EL (cell line): Measurements from ENCODE around the gene GPR87.
A peak's percentile ranks its signal among the peaks of the same experiment; 100 is the strongest.

Experiments used
- DNase-seq: peaks from one replicate; pipeline ENCODE4 v3.0.0-alpha.2; 2016

The GPR87 gene

GRCh38 chr3:151316267-151316991, at the start of gene GPR87:
Gene GPR87, minus strand, starts transcription at chr3:151316820. Its CDS starts 16,720 bp downstream, at chr3:151300100.
- peak; percentile 41 for DNase-seq

DNA sequence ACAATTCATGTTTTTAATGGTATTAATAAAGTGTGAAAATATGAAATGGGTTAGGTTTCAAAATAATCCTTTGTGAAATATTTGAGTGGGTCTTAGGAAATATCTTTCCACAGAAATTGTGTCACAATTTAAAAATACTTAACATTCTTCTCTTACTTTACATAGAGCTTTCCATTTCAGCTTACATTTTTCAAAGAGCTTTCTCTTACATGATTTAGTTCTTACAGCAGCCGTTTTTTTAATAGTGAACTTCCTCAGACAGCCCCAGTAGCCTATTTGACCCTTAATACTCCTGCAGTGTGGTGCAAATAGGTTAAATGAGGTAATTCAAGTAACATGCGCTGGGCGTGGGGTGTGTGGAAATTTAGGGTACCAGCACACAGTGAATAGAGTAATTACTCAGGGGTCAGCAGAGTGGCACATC, 46.1 kb upstream of the GPR87 start:
- no peak for DNase-seq

DNA sequence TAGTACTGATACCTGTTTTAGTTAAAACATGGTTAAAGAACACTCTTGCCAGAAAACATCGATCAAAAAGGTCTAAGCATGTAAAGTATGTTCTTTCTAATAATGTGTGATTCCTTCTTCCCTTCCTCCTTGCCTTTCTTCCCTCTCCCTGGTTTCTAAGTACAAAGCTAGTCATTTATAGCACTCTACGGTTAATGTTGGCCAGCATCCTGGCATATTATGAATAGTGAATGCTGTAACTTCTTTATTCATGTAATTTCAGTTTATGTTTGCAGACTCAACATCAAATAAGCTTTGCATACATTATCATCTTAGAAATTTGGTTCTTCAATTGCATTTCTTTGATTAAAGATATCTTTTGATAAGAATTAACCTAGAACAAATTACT, 40.8 kb upstream of the GPR87 start:
- DNase-seq, result no peak

DNA sequence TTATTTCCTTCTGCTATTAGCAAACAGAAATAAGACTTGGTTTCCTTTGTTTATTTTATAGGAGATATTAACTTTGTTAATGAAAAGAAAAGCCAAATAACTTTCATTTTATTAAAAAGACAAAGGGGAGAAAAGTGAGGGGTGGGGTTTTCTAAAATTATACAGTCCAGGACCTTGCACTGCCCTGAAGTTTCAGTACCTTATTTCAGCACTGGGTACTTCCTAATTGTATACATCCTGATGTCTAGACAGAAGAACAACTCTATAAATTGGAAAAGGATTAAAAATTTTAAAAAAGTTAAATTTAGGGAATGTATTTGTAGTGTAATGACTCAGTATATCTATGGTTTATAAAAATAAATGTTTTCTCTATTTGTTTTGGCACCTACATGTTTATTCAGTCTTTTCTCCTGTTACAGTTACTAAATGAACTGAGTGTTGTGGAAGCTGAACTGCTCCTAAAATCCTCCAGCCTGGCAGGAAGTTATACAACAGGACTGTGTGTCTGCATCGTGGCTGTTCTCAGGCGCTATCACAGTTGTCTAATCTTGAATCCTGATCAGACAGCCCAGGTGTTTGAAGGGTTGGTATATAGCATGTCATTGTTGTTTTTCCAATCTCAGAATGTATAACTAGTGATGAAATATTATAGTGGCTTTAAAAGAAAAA, 40.3 kb upstream of the GPR87 start:
- DNase-seq, result no peak

- no peak for DNase-seq
Observed at GRCh38 chr3:151351648-151352047, 35.0 kb upstream of the GPR87 start.

DNA sequence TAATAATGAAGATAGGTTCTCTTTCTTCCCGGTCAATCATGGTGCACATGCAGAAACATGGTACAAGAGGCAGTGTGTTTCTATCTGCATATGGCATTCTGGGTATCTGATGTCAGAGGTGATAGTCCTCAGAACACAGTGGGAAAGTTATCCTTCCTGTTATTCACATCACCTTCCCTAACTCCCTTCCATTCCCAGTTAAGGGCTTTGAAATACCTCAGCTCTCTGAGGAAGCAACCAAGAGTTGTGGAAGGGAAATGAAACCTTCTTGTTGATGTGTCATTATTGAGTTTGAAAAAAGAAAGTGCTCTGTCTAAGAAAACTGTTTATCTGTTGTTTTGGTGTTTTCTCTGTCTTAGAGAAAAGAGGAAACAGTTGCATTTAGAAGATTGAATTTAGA, 34.6 kb upstream of the GPR87 start:
- DNase-seq, result no peak

- DNase-seq, result no peak
Observed at GRCh38 chr3:151350656-151351055, 34.0 kb upstream of the GPR87 start.

DNA sequence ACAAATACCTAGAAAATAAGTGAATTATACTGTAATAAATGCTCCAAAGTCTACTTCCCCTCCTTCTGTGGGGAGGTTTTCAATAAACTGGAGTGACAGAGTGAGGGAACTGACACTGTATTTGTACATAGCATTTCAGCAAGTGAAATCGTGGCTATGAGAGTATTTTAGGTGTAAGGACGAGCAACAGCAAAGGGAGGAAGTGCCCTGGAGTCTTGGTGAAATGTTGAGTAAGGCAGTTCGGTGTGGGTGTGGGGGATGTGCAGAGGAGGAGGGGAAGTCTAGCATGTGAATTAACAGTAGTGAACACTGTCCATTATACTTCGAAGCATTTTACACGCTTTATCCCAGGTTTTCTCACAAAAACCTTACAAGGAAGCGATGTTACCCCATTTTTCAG, 30.8 kb upstream of the GPR87 start:
- DNase-seq, result no peak

GRCh38 chr3:151346292-151346691, 29.7 kb upstream of the GPR87 start:
- no peak for DNase-seq

- DNase-seq, result peak; percentile 75
Observed at GRCh38 chr3:151345859-151346258, 29.2 kb upstream of the GPR87 start.

DNA sequence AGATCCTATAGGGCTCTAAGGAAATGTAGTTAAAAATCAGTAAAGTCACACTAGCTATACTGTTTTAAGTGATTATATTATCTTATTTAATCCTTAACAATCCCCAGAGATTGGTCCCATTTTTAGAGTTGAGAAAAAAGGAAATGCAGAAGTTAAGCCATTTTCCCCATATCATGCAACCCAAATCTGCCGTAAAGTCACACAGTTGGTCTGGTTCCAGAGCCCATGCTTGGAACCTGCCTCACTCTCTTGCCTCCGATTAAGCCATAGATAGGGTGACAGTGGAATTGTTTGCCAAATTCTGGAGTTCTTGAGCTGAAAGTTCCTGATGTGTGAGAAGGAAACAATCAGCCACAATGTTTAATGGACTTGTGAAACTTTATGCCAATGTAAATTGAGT, 15.1 kb upstream of the GPR87 start:
- no peak for DNase-seq

GRCh38 chr3:151330899-151331298, 14.3 kb upstream of the GPR87 start:
- no peak for DNase-seq

DNA sequence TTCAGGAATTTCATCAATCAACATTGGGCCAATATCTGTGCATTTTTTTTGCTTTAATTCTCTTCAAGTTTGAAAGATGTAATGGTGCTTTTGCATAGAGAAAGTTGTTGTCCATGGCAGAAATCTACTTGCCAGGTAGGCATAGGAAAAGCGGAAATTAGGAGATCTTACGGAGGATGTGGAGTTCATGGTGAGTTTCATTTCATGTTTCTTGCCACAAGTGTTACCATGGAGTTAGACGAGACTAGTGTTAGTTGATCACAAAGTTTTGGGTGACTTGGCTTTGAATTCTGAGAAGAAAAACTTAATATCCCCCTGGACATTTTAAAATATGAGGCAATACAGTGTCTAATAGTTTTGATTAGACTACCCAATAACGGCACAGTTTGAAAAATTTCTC, 13.8 kb upstream of the GPR87 start:
- no peak for DNase-seq

DNA sequence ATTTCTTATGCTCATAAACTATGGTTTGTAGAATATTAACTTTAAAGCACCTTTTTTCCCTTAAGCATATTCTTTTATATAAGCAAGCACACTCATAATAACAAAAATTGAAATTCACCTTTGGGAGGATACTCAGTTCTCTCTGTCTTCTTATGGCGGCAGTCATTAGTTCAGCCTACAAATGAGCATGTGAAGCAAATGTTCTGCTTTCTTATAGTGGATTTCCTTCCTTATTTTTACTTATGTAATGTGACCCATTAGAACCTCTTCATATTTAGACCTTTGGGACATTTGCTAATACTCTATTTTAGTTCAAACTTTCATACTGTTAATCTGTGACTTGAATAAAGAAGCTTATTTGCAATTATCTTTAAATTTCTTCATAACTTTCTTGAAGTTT, 12.7 kb upstream of the GPR87 start, which contains the start of gene P2RY13:
TSS of gene P2RY13 (minus strand) at position 187 of the 400 bp plus-strand sequence. CDS start at position 166, 21 bp downstream.
- no peak for DNase-seq

DNA sequence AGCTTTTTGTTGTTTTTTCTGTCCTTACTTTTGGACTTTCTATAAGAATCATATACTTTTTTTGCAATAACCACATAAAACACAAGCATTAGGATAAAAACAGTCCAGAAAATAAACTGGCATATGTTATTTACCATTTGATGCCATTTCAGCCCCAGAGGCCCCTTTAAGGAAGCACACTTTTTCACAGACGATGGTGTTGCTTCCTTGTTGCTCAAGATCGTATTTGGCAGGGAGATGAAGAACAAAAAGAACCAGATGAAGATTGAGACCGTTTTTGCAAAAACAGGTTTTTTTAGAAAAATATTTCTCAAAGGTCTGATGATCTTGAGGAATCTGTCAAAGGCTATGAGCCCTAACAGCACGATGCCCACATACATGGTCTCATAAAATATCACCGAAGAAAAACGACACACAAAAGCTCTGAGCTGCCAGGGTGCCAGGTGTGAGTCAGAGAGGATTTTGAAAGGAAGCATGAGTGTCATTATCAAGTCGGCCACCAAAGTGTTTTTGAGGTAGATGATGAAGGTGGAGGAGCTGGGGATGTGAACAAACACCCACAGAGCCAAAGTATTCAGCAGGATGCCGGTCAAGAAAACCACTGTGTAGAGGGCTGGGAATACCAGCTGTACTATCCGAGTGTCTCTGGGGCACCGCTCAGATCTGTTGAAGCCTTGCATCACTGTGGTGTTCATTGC, 11.8 kb upstream of the GPR87 start:
- no peak for DNase-seq

GRCh38 chr3:151327571-151328198, 11.1 kb upstream of the GPR87 start:
- DNase-seq, result no peak

- no peak for DNase-seq
Observed at GRCh38 chr3:151322511-151322910, 5.9 kb upstream of the GPR87 start.

GRCh38 chr3:151321526-151321925, 4.9 kb upstream of the GPR87 start:
- DNase-seq, result no peak

DNA sequence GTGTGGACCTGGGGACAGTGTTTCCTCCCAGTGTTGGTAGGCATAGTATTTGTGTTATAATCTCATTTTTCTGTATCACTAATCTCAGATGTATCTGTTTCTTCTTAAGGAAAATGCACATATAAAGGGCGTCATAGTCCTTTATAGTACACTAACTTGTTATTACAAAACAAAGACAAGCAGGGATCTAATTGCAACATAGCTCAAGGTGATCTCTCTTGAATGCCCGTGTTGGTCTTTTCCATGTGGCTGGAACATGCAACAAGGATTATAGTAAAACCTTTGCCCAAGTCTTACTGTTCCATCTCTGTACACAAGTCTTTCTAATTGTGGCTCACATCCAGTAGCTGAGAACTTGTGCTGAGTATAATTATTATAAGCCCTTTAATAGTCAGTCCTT, 3.5 kb upstream of the GPR87 start:
- no peak for DNase-seq

DNA sequence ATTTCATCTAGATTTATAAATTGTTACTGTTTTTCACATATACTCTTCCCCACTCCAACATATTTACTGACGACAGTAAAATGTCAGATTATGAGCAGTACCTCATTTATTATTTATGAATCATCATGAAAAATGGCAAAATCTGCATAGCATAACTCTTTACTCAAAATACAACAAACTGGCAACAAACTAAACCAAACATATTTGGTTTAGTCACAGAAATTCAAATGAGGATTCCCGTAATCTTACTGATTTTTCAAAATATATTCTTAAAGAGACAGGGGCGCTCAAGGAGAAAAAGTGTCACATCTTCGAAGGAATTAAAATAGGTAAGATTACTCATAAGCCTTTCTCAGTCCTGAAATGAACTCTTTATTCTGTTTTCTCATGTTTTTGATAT, 3.0 kb upstream of the GPR87 start:
- DNase-seq, result peak; percentile 60

DNA sequence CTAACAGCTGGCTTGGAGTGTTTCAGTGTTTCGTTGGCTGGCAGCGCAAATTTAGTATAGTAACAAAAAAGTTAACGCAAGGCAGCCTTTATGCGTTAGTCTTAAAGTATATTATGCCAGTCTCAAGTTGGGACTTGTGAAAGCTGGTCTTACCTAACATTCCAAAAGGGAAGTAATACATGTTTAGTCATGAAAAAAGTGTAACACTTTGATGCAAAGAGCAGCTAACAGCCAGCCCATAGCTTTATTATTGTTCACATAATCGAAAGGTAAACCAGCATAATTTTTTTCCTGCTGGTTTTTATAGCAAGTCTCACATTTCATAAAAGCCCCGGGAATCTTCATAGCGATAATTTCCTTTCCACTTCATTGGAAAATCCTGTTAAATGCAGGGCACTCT, 2.4 kb upstream of the GPR87 start:
- no peak for DNase-seq

- DNase-seq, result peak; percentile 72
Observed at GRCh38 chr3:151318313-151318712, 1.7 kb upstream of the GPR87 start.

GRCh38 chr3:151315846-151316245, 774 bp downstream of the GPR87 start:
- DNase-seq, result no peak
